ENCODE measurements around the gene PTPN3. TPM values are rescaled to one million over a fixed set of nuclear protein-coding genes. Genes with fewer than 3 reads are reported as not detected.

Gene PTPN3
- total RNA-seq, 1 experiment from 2014 or later: 20.8 TPM

- H3K4me2 ChIP-seq (ENCODE audit: low read length): no peak overlapping the region
- intact Hi-C loops (cut with micrococcal nuclease): no loop called here
- H3K9me2 ChIP-seq (ENCODE audit: insufficient read depth): no peaks in the 10 kb centered on the region
- no peak overlapping the region for H3K9ac ChIP-seq (ENCODE audit: low read length)
- RAD21 ChIA-PET (ENCODE audit: low non-redundant PET in 1 of 2, low total read pairs in 2 of 2, uncharacterized antibody in 2 of 2, unreplicated experiment in 2 of 2): no interaction called here
- POLR2A ChIA-PET: no interaction called here
- CTCF ChIA-PET: no interaction called here
- BruUV-seq (replicated peaks): no TSS peak
- no peak overlapping the region for H2AFZ ChIP-seq (ENCODE audit: low read depth, low read length, poor library complexity, severe bottlenecking)
- ATAC-seq (no peak), DNase-seq (ENCODE audit: low read depth, low spot score) (no peak)
- H3K27me3 ChIP-seq (ENCODE audit: insufficient read depth, low read length): peaks cover 13% of the 10 kb centered on the region; the same call in 1 of the 2 replicates
- peaks cover 0 to 13% of the 10 kb centered on the region in 2 experiments; a peak in 3 of 4 replicates for H3K9me3 ChIP-seq (ENCODE audit: control insufficient read depth in 1 of 2, insufficient read depth in 1 of 2, low read depth in 1 of 2, low read length in 2 of 2)
- no peaks in the 10 kb centered on the region for H3K79me2 ChIP-seq (ENCODE audit: insufficient read depth, low read length)
- no peak overlapping the region for H3K27ac ChIP-seq (ENCODE audit: low read depth, low read length)
- no peaks in the 10 kb centered on the region for H3K4me1 ChIP-seq (ENCODE audit: control insufficient read depth in 1 of 2, insufficient read depth in 2 of 2, low read length in 2 of 2)
- no peaks in the 10 kb centered on the region for H4K20me1 ChIP-seq (ENCODE audit: insufficient read depth)
- H3K4me3 ChIP-seq (replicated peaks in 1 of 2; ENCODE audit: low read depth in 1 of 2, low read length in 2 of 2): no peak overlapping the region
- H3K36me3 ChIP-seq (ENCODE audit: control insufficient read depth in 1 of 2, insufficient read depth in 2 of 2, low read length in 2 of 2): no peaks in the 10 kb centered on the region
- TF ChIP-seq SRF (IDR thresholded peaks at IDR 0.05; ENCODE audit: low read depth) (no peak), CTCF (IDR thresholded peaks at IDR 0.05 in 2 of 3, conservative IDR thresholded peaks at IDR 0.05 in 1 of 3; ENCODE audit: borderline replicate concordance in 1 of 3, insufficient read depth in 1 of 3, low read depth in 2 of 3, low read length in 2 of 3) (no peak), SP1 (IDR thresholded peaks at IDR 0.05; ENCODE audit: low read depth) (no peak), JUND (IDR thresholded peaks at IDR 0.05) (no peak), RAD21 (IDR thresholded peaks at IDR 0.05; ENCODE audit: low read depth) (no peak), EGR1 (IDR thresholded peaks at IDR 0.05; ENCODE audit: low read depth) (no peak), POLR2AphosphoS5 (IDR thresholded peaks at IDR 0.05; ENCODE audit: low read depth, low read length) (no peak), ZBTB33 (IDR thresholded peaks at IDR 0.05; ENCODE audit: extremely low read depth, insufficient replicate concordance, low read length) (no peak), SIN3A (IDR thresholded peaks at IDR 0.05; ENCODE audit: low read depth) (no peak), POLR2A (IDR thresholded peaks at IDR 0.05; ENCODE audit: borderline replicate concordance, extremely low read depth, insufficient read depth, insufficient read length) (no peak), ZFX (IDR thresholded peaks at IDR 0.05) (no peak), CEBPB (IDR thresholded peaks at IDR 0.05; ENCODE audit: low read depth) (no peak), EZH2 (IDR thresholded peaks at IDR 0.05) (no peak), FOSL1 (IDR thresholded peaks at IDR 0.05; ENCODE audit: low read depth) (no peak), CBX3 (IDR thresholded peaks at IDR 0.05; ENCODE audit: low read depth) (no peak), EZH2phosphoT487 (IDR thresholded peaks at IDR 0.05; ENCODE audit: borderline replicate concordance) (no peak), YY1 (IDR thresholded peaks at IDR 0.05; ENCODE audit: extremely low read depth, insufficient replicate concordance, low read depth, low read length) (no peak)
- TF ChIP-seq, protein P1, sequence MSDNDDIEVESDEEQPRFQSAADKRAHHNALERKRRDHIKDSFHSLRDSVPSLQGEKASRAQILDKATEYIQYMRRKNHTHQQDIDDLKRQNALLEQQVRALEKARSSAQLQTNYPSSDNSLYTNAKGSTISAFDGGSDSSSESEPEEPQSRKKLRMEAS (IDR thresholded peaks at IDR 0.05): no peak
- TF ChIP-seq, protein P2, sequence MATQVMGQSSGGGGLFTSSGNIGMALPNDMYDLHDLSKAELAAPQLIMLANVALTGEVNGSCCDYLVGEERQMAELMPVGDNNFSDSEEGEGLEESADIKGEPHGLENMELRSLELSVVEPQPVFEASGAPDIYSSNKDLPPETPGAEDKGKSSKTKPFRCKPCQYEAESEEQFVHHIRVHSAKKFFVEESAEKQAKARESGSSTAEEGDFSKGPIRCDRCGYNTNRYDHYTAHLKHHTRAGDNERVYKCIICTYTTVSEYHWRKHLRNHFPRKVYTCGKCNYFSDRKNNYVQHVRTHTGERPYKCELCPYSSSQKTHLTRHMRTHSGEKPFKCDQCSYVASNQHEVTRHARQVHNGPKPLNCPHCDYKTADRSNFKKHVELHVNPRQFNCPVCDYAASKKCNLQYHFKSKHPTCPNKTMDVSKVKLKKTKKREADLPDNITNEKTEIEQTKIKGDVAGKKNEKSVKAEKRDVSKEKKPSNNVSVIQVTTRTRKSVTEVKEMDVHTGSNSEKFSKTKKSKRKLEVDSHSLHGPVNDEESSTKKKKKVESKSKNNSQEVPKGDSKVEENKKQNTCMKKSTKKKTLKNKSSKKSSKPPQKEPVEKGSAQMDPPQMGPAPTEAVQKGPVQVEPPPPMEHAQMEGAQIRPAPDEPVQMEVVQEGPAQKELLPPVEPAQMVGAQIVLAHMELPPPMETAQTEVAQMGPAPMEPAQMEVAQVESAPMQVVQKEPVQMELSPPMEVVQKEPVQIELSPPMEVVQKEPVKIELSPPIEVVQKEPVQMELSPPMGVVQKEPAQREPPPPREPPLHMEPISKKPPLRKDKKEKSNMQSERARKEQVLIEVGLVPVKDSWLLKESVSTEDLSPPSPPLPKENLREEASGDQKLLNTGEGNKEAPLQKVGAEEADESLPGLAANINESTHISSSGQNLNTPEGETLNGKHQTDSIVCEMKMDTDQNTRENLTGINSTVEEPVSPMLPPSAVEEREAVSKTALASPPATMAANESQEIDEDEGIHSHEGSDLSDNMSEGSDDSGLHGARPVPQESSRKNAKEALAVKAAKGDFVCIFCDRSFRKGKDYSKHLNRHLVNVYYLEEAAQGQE (IDR thresholded peaks at IDR 0.05; ENCODE audit: low read depth): no peak
- TF ChIP-seq, protein P3, sequence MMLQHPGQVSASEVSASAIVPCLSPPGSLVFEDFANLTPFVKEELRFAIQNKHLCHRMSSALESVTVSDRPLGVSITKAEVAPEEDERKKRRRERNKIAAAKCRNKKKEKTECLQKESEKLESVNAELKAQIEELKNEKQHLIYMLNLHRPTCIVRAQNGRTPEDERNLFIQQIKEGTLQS (IDR thresholded peaks at IDR 0.05): no peak
Measured at GRCh38 chr9:109542922-109543321, 44.8 kb upstream of the PTPN3 start.

Data from HCT116 (cell line).